ENCODE results near the gene PHACTR1. TPM values are rescaled to one million over a fixed set of nuclear protein-coding genes. Genes with fewer than 3 reads are reported as not detected.
A peak's percentile ranks its signal among the peaks of the same experiment; 100 is the strongest.
"Not testable (repeated sequence)": the region's sequence is repeated elsewhere in the genome, so short reads cannot be mapped to it uniquely, and the experiment has no call there.

The PHACTR1 gene
- total RNA-seq, 8 experiments from 2014 or later: 2.7 to 24.5 (median 16.4) TPM

- H3K4me3 ChIP-seq: no peak overlapping the region
- no peaks in the 10 kb centered on the region for H3K4me1 ChIP-seq (replicated peaks in 1 of 2)
- H3K27ac ChIP-seq: no peak overlapping the region
- no peak for ATAC-seq (replicated peaks in 6 of 8)
- WGBS, 10 experiments: 59 to 100% (median 86%) methylated on average over 1 to 4 of the region's 4 CpGs; no CpG with 5 or more reads in 3 of the 10 experiments
- in situ Hi-C loops (cut with MboI; ENCODE audit: low pct_unique_long_range_greater_than_20kb in 2 of 9, low sequenced_read_pairs in 9 of 9, unreplicated experiment in 9 of 9): no loop called here
Measured at GRCh38 chr6:12937971-12938370, 221.4 kb downstream of the PHACTR1 start.

- Histone ChIP-seq H3K4me1 (replicated peaks in 1 of 2) (no peaks in the 10 kb centered on the region), H3K27ac (no peak overlapping the region), H3K4me3 (no peak overlapping the region)
- WGBS, 10 experiments: 20 to 100% (median 59%) methylated on average over 1 to 3 of the region's 3 CpGs; no CpG with 5 or more reads in 3 of the 10 experiments
- no peak for ATAC-seq (replicated peaks in 6 of 8)
- in situ Hi-C loops (cut with MboI; ENCODE audit: low pct_unique_long_range_greater_than_20kb in 2 of 9, low sequenced_read_pairs in 9 of 9, unreplicated experiment in 9 of 9): no loop called here
Measured at GRCh38 chr6:12939314-12939713, 222.7 kb downstream of the PHACTR1 start.

- in situ Hi-C loops (cut with MboI; ENCODE audit: low pct_unique_long_range_greater_than_20kb in 2 of 9, low sequenced_read_pairs in 9 of 9, unreplicated experiment in 9 of 9): no loop called here
- no peak overlapping the region for H3K4me3 ChIP-seq
- no peak overlapping the region for H3K27ac ChIP-seq
- peak; percentile 65 to 99 (median 94) for ATAC-seq (replicated peaks in 6 of 8)
- WGBS, 10 experiments: 0 to 82% (median 54%) methylated on average over 1 to 7 of the region's 8 CpGs; no CpG with 5 or more reads in 4 of the 10 experiments
- H3K4me1 ChIP-seq (replicated peaks in 1 of 2): no peaks in the 10 kb centered on the region
Measured at GRCh38 chr6:12941422-12941821, 224.9 kb downstream of the PHACTR1 start.

GRCh38 chr6:12943549-12943948, 227.0 kb downstream of the PHACTR1 start:
- H3K4me3 ChIP-seq: no peak overlapping the region
- no peak overlapping the region for H3K27ac ChIP-seq
- in situ Hi-C loops (cut with MboI; ENCODE audit: low pct_unique_long_range_greater_than_20kb in 2 of 9, low sequenced_read_pairs in 9 of 9, unreplicated experiment in 9 of 9): no loop called here
- ATAC-seq (replicated peaks in 6 of 8): no peak
- H3K4me1 ChIP-seq (replicated peaks in 1 of 2): no peaks in the 10 kb centered on the region
- WGBS, 10 experiments: 51 to 92% (median 76%) methylated on average over 1 to 2 of the region's 2 CpGs; no CpG with 5 or more reads in 1 of the 10 experiments

- Histone ChIP-seq H3K27ac (no peak overlapping the region), H3K4me3 (no peak overlapping the region), H3K4me1 (replicated peaks in 1 of 2) (no peaks in the 10 kb centered on the region)
- in situ Hi-C loops (cut with MboI; ENCODE audit: low pct_unique_long_range_greater_than_20kb in 2 of 9, low sequenced_read_pairs in 9 of 9, unreplicated experiment in 9 of 9): no loop called here
- WGBS, 10 experiments: 43 to 80% (median 67%) methylated on average over 1 to 2 of the region's 2 CpGs; no CpG with 5 or more reads in 2 of the 10 experiments
- ATAC-seq (replicated peaks in 6 of 8): no peak
Measured at GRCh38 chr6:12944001-12944400, 227.4 kb downstream of the PHACTR1 start.

- in situ Hi-C loops (cut with MboI; ENCODE audit: low pct_unique_long_range_greater_than_20kb in 2 of 9, low sequenced_read_pairs in 9 of 9, unreplicated experiment in 9 of 9); ATAC-seq (replicated peaks in 6 of 8); H3K27ac ChIP-seq; H3K4me1 ChIP-seq (replicated peaks in 1 of 2); H3K4me3 ChIP-seq: not testable (repeated sequence)
- WGBS, 10 experiments: 83 to 100% (median 93%) methylated on average over 2 to 9 of the region's 16 CpGs
Measured at GRCh38 chr6:12944528-12944927, 228.0 kb downstream of the PHACTR1 start.

- in situ Hi-C loops (cut with MboI; ENCODE audit: low pct_unique_long_range_greater_than_20kb in 2 of 9, low sequenced_read_pairs in 9 of 9, unreplicated experiment in 9 of 9): no loop called here
- 31 to 97% (median 81%) methylated on average over 3 to 4 of the region's 4 CpGs for WGBS, 10 experiments
- no peak overlapping the region for H3K4me3 ChIP-seq
- no peak for ATAC-seq (replicated peaks in 6 of 8)
- peaks cover 2 to 6% of the 10 kb centered on the region in 2 donors for H3K4me1 ChIP-seq (replicated peaks in 1 of 2)
- no peak overlapping the region for H3K27ac ChIP-seq
Measured at GRCh38 chr6:12947151-12947871, 230.7 kb downstream of the PHACTR1 start.

- H3K4me3 ChIP-seq: no peak overlapping the region
- ATAC-seq (replicated peaks in 6 of 8): no peak
- peaks cover 4 to 8% of the 10 kb centered on the region in 2 donors for H3K4me1 ChIP-seq (replicated peaks in 1 of 2)
- in situ Hi-C loops (cut with MboI; ENCODE audit: low pct_unique_long_range_greater_than_20kb in 2 of 9, low sequenced_read_pairs in 9 of 9, unreplicated experiment in 9 of 9): no loop called here
- no peak overlapping the region for H3K27ac ChIP-seq
- 100% methylated on average over 1 of the region's 1 CpG; no CpG with 5 or more reads in 3 of the 10 experiments for WGBS, 10 experiments
Measured at GRCh38 chr6:12947967-12948366, 231.4 kb downstream of the PHACTR1 start.

- Histone ChIP-seq H3K4me3 (no peak overlapping the region), H3K4me1 (replicated peaks in 1 of 2) (peaks cover 4 to 8% of the 10 kb centered on the region in 2 donors), H3K27ac (no peak overlapping the region)
- in situ Hi-C loops (cut with MboI; ENCODE audit: low pct_unique_long_range_greater_than_20kb in 2 of 9, low sequenced_read_pairs in 9 of 9, unreplicated experiment in 9 of 9): no loop called here
- 31 to 100% (median 80%) methylated on average over 2 to 5 of the region's 5 CpGs for WGBS, 10 experiments
- ATAC-seq (replicated peaks in 6 of 8): no peak
Measured at GRCh38 chr6:12950976-12951375, 234.4 kb downstream of the PHACTR1 start.

- no peak for ATAC-seq (replicated peaks in 6 of 8)
- in situ Hi-C loops (cut with MboI; ENCODE audit: low pct_unique_long_range_greater_than_20kb in 2 of 9, low sequenced_read_pairs in 9 of 9, unreplicated experiment in 9 of 9): no loop called here
- Histone ChIP-seq H3K4me1 (replicated peaks in 1 of 2) (peaks cover 4 to 8% of the 10 kb centered on the region in 2 donors), H3K27ac (no peak overlapping the region), H3K4me3 (no peak overlapping the region)
Measured at GRCh38 chr6:12951415-12951814, 234.8 kb downstream of the PHACTR1 start.

- 33 to 76% (median 63%) methylated on average over 2 to 4 of the region's 4 CpGs; no CpG with 5 or more reads in 1 of the 10 experiments for WGBS, 10 experiments
- H3K4me1 ChIP-seq (replicated peaks in 1 of 2): peaks cover 8 to 12% of the 10 kb centered on the region in 2 donors
- no peak overlapping the region for H3K27ac ChIP-seq
- in situ Hi-C loops (cut with MboI; ENCODE audit: low pct_unique_long_range_greater_than_20kb in 2 of 9, low sequenced_read_pairs in 9 of 9, unreplicated experiment in 9 of 9): no loop called here
- ATAC-seq (replicated peaks in 6 of 8): peak in 1 of 8 experiments; percentile 27
- H3K4me3 ChIP-seq: no peak overlapping the region
Measured at GRCh38 chr6:12952318-12952717, 235.8 kb downstream of the PHACTR1 start.

GRCh38 chr6:12955956-12956355, 239.4 kb downstream of the PHACTR1 start:
- WGBS, 10 experiments: 7 to 62% (median 34%) methylated on average over 2 to 5 of the region's 5 CpGs; no CpG with 5 or more reads in 2 of the 10 experiments
- H3K4me3 ChIP-seq: no peak overlapping the region
- H3K4me1 ChIP-seq (replicated peaks in 1 of 2): peaks cover 16 to 21% of the 10 kb centered on the region in 2 donors
- H3K27ac ChIP-seq: no peak overlapping the region
- in situ Hi-C loops (cut with MboI; ENCODE audit: low pct_unique_long_range_greater_than_20kb in 2 of 9, low sequenced_read_pairs in 9 of 9, unreplicated experiment in 9 of 9): no loop called here
- peak in 5 of 8 experiments; percentile 44 to 73 (median 59) for ATAC-seq (replicated peaks in 6 of 8)

- in situ Hi-C loops (cut with MboI; ENCODE audit: low pct_unique_long_range_greater_than_20kb in 2 of 9, low sequenced_read_pairs in 9 of 9, unreplicated experiment in 9 of 9): no loop called here
- WGBS, 10 experiments: 0 to 17% (median 11%) methylated on average over 1 to 2 of the region's 6 CpGs; no CpG with 5 or more reads in 6 of the 10 experiments
- H3K27ac ChIP-seq: no peak overlapping the region
- ATAC-seq (replicated peaks in 6 of 8): peak in 1 of 8 experiments; percentile 65
- H3K4me3 ChIP-seq: peak overlapping the region in 3 of 5 donors; percentile 23 to 36 (median 23)
- H3K4me1 ChIP-seq (replicated peaks in 1 of 2): peaks cover 14 to 21% of the 10 kb centered on the region in 2 donors
Measured at GRCh38 chr6:12956991-12957320, 240.4 kb downstream of the PHACTR1 start.
